ENCODE measurements around the gene KLHDC10.

GRCh38 chr7:130071701-130072622 is 1.6 kb downstream of the KLHDC10 start:
- TF ChIP-seq POLR2AphosphoS5 (IDR thresholded peaks at IDR 0.05) (peak in 1 of 2 donors; percentile 33), EP300 (IDR thresholded peaks at IDR 0.05) (no peak), CTCF (IDR thresholded peaks at IDR 0.05) (peak; percentile 94 to 96 (median 95))
